ENCODE measurements around the gene JADE2.

DNA sequence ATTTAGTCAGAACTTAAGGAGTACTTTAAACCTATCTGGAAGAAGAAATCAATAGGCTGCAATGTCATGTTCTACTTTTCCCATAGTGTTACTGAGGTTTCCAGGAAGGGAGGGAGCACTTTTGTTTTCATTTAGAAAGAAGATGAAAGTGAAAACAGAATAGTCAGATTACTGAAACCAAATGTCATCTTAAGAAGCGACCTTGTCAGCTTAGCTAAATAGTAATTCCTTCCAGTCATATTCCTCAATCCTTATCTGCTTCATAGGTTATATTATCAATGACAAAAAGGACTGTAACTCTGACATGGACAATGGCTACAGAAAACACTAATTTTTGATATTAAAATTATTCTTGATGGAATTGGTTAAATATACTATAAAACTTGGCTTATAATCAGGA, 79.4 kb downstream of the JADE2 start:
- TF ChIP-seq, protein P1, sequence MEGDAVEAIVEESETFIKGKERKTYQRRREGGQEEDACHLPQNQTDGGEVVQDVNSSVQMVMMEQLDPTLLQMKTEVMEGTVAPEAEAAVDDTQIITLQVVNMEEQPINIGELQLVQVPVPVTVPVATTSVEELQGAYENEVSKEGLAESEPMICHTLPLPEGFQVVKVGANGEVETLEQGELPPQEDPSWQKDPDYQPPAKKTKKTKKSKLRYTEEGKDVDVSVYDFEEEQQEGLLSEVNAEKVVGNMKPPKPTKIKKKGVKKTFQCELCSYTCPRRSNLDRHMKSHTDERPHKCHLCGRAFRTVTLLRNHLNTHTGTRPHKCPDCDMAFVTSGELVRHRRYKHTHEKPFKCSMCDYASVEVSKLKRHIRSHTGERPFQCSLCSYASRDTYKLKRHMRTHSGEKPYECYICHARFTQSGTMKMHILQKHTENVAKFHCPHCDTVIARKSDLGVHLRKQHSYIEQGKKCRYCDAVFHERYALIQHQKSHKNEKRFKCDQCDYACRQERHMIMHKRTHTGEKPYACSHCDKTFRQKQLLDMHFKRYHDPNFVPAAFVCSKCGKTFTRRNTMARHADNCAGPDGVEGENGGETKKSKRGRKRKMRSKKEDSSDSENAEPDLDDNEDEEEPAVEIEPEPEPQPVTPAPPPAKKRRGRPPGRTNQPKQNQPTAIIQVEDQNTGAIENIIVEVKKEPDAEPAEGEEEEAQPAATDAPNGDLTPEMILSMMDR (IDR thresholded peaks at IDR 0.05; ENCODE audit: poor library complexity): no peak
- TF ChIP-seq EZH2 (IDR thresholded peaks at IDR 0.05; ENCODE audit: borderline replicate concordance): no peak
